GM12878 (cell line): Measurements from ENCODE around the gene WHRN. TPM values are rescaled to one million over a fixed set of nuclear protein-coding genes. Genes with fewer than 3 reads are reported as not detected.

Source experiments
- ATAC-seq: fragments of 200-7000 bp; cut with Tn5 transposase; 3 replicates; pipeline ENCODE4 v1.9.1; 2020; ENCODE audit warnings: mild to moderate bottlenecking, moderate library complexity
- BruUV-seq: library from RNA; stranded (reverse); fragments of 400-500 nt; replicated peaks from 2 replicates; lab custom pipeline; 2021; lab: Mats Ljungman, UMichigan
- CTCF ChIA-PET: fragments of 300-600 bp; sonication (Branson Sonifier 250); formaldehyde crosslinking; extraction: SDS; loops from one replicate; lab custom pipeline; 2021; ENCODE audit warnings: inconsistent platforms; lab: Yijun Ruan, JAX
- POLR2A ChIA-PET: fragments of 350-600 bp; formaldehyde crosslinking; extraction: SDS; loops from one replicate; lab custom pipeline; 2021; ENCODE audit warnings: inconsistent platforms; lab: Charles Lee
- RAD21 ChIA-PET: fragments of 300-600 bp; sonication (Branson Sonifier 250); formaldehyde crosslinking; loops from one replicate; lab custom pipeline; 2023; ENCODE audit warnings: antibody characterized with exemption; ENCODE audit not compliant: unreplicated experiment; lab: Charles Lee
- SMC1A ChIA-PET: fragments of 300-600 bp; sonication (Branson Sonifier 250); formaldehyde crosslinking; loops from one replicate; lab custom pipeline; 2023; ENCODE audit not compliant: unreplicated experiment, uncharacterized antibody; lab: Charles Lee
- DNase-seq: peaks from one replicate; pipeline ENCODE4 v3.0.0-alpha.2; 2011; ENCODE audit warnings: low read depth, low spot score
- FAIRE-seq: peaks from 3 replicates; lab custom pipeline; 2011; peaks lifted over from hg19 to GRCh38; lab: Jason Lieb, UNC
- H2AFZ ChIP-seq: 2 replicates; pipeline ENCODE4 v1.6.0; 2011; ENCODE audit warnings: low read depth, low read length, control low read depth; ENCODE audit not compliant: control insufficient read depth
- H3K27ac ChIP-seq: 2 replicates; pipeline ENCODE4 v1.5.1; 2011; ENCODE audit warnings: control low read depth; ENCODE audit not compliant: control insufficient read depth, insufficient read depth
- H3K27me3 ChIP-seq, 2 experiments: replicated peaks in 1 of 2; 2 replicates each; pipeline versions ENCODE4 v1.6.0 to v1.6.1; 2011; ENCODE audit warnings: low read length in 1 of 2; ENCODE audit not compliant: control insufficient read depth in 2 of 2, insufficient read depth in 2 of 2
- H3K36me3 ChIP-seq, 2 experiments: 2 replicates each; pipeline ENCODE4 v1.5.1; 2011; ENCODE audit warnings: low read length in 1 of 2; ENCODE audit not compliant: control insufficient read depth in 2 of 2, insufficient read depth in 2 of 2
- H3K4me1 ChIP-seq: 2 replicates; pipeline ENCODE4 v1.6.1; 2011; ENCODE audit warnings: mild to moderate bottlenecking, low read length, moderate library complexity, mixed read lengths; ENCODE audit not compliant: control insufficient read depth, insufficient read depth
- H3K4me2 ChIP-seq: 2 replicates; pipeline ENCODE4 v1.6.0; 2011; ENCODE audit warnings: control low read depth; ENCODE audit not compliant: control insufficient read depth, insufficient read depth
- H3K4me3 ChIP-seq: fragments of 200-600 bp; sonication (generic); 2 replicates; pipeline ENCODE4 v1.5.1; 2016
- H3K79me2 ChIP-seq: 2 replicates; pipeline ENCODE4 v1.6.0; 2011; ENCODE audit warnings: low read length; ENCODE audit not compliant: control insufficient read depth, insufficient read depth
- H3K9ac ChIP-seq: 2 replicates; pipeline ENCODE4 v1.8.0; 2011; ENCODE audit warnings: low read length, control low read depth, mixed read lengths; ENCODE audit not compliant: control insufficient read depth, insufficient read depth
- H3K9me3 ChIP-seq: replicated peaks from 3 replicates; pipeline ENCODE4 v1.5.1; 2011; ENCODE audit warnings: mild to moderate bottlenecking, low read length; ENCODE audit not compliant: control insufficient read depth, insufficient read depth
- H4K20me1 ChIP-seq: 2 replicates; pipeline ENCODE4 v1.6.0; 2011; ENCODE audit not compliant: control insufficient read depth, insufficient read depth
- IRF3 ChIP-seq: fragments of 450-650 bp; IDR thresholded peaks from 2 replicates; pipeline ENCODE4 v1.6.1; 2014; ENCODE audit warnings: mild to moderate bottlenecking
- NFXL1 ChIP-seq: fragments of 450-650 bp; IDR thresholded peaks from 2 replicates; pipeline ENCODE4 v1.6.1; 2017; ENCODE audit warnings: antibody characterized with exemption, mild to moderate bottlenecking, borderline replicate concordance
- SMARCA5 ChIP-seq: fragments of 450-650 bp; IDR thresholded peaks from 2 replicates; pipeline ENCODE4 v1.6.1; 2017; ENCODE audit warnings: mild to moderate bottlenecking
- WGBS: methylation state at CpG from one replicate; pipeline ENCODE4 v1.1.6; 2016; ENCODE audit warnings: low lambda C conversion rate; ENCODE audit not compliant: insufficient replicate concordance, insufficient coverage; ENCODE audit errors: missing lambda C conversion rate; 5-methylcytosine and 5-hydroxymethylcytosine counted together
- in situ Hi-C: fragments of 300-500 bp; cut with MboI; formaldehyde crosslinking; loops from 9 replicates; pipeline ENCODE4 v1.14.3; 2018; ENCODE audit warnings: mixed read lengths
- intact Hi-C: fragments of 100-400 bp; cut with micrococcal nuclease; formaldehyde crosslinking; loops from one replicate; pipeline ENCODE4 v1.14.2; 2022; ENCODE audit not compliant: unreplicated experiment
- polyA plus RNA-seq, 11 experiments: library from polyadenylated mRNA; depleted of rRNA in 4 of 11; unstranded in 6 of 11; stranded (reverse) in 5 of 11; fragments of >200 nt; fragmentation: Nextera tagmentation in 4 of 11; fragmentation: Illumina TruSeq in 1 of 11; extraction: Ambion mirVana in 4 of 11; extraction: Trizol in 1 of 11; gene quantifications; 1 replicate in 1 of 11; 2 replicates in 10 of 11; pipeline versions ENCODE4 v1.2.1 to v1.2.3, GENCODE V29; 2011 to 2016; ENCODE audit warnings: inconsistent platforms in 2 of 11, missing spikeins in 2 of 11, low read depth in 1 of 11
- total RNA-seq, 4 experiments: library from RNA; depleted of rRNA in 3 of 4; stranded (reverse); fragments of >200 nt in 3 of 4; fragmentation: Illumina TruSeq in 1 of 4; extraction: Trizol in 1 of 4; gene quantifications; 2 replicates each; pipeline versions ENCODE4 v1.2.1 to v1.2.3, GENCODE V29; 2013 to 2021

Gene WHRN
- total and polyA plus RNA-seq, 10 of the 15 experiments (the other 5 are each of a cell fraction or from before 2014, with no cell fraction given): 0.04 to 18.2 (median 0.68) TPM; not detected in 1

GRCh38 chr9:114500697-114501292 lies 4.5 kb downstream of the WHRN start:
- 8% methylated on average over 3 of the region's 3 CpGs for WGBS
- intact Hi-C loops: loop anchor here (10.0 kb wide), 1 partner anchor 156 kb away; no protein-coding TSS in a partner anchor
- ChIA-PET POLR2A (interaction anchor here (1.0 to 7.3 kb wide), 6 partner anchors 9 to 120 kb away, joined by 3 to 85 read pairs (median 14); partner anchors contain the start of gene AKNA), CTCF (interaction anchor here (1.1 to 12.7 kb wide), 9 partner anchors 9 to 152 kb away, joined by 3 to 256 read pairs (median 5); no protein-coding TSS in a partner anchor), RAD21 (interaction anchor here (0.8 to 13.7 kb wide), 8 partner anchors 9 to 152 kb away, joined by 3 to 116 read pairs (median 3); no protein-coding TSS in a partner anchor), SMC1A (interaction anchor here (1.2 to 11.8 kb wide), 12 partner anchors 8 to 153 kb away, joined by 4 to 177 read pairs (median 9); partner anchors contain the start of gene AKNA)
- H2AFZ ChIP-seq: no peak overlapping the region
- H3K27ac ChIP-seq: no peak overlapping the region
- no TSS peak for BruUV-seq
- 0 out of 2 replicates have a peak, but pooled peaks cover under 1% of the 10 kb centered on the region for H3K4me1 ChIP-seq
- no peak overlapping the region for H3K4me2 ChIP-seq
- ATAC-seq (no peak), DNase-seq (no peak), FAIRE-seq (no peak)
- in situ Hi-C loops: no loop called here
- no peaks in the 10 kb centered on the region for H3K9me3 ChIP-seq
- H4K20me1 ChIP-seq: no peaks in the 10 kb centered on the region
- H3K36me3 ChIP-seq: no peaks in the 10 kb centered on the region
- no peak overlapping the region for H3K9ac ChIP-seq
- no peak overlapping the region for H3K4me3 ChIP-seq
- TF ChIP-seq SMARCA5 (peak; percentile 87; the same call in 1 of the 2 replicates), IRF3 (no peak), NFXL1 (peak; percentile 47; the same call in 1 of the 2 replicates)
- no peaks in the 10 kb centered on the region for H3K79me2 ChIP-seq
- peaks cover 0 to 7% of the 10 kb centered on the region in 2 experiments; a peak in 2 of 4 replicates for H3K27me3 ChIP-seq
